ENCODE data around the gene NME4.
"Not testable (repeated sequence)": the region's sequence is repeated elsewhere in the genome, so short reads cannot be mapped to it uniquely, and the experiment has no call there.

NME4 gene

DNA sequence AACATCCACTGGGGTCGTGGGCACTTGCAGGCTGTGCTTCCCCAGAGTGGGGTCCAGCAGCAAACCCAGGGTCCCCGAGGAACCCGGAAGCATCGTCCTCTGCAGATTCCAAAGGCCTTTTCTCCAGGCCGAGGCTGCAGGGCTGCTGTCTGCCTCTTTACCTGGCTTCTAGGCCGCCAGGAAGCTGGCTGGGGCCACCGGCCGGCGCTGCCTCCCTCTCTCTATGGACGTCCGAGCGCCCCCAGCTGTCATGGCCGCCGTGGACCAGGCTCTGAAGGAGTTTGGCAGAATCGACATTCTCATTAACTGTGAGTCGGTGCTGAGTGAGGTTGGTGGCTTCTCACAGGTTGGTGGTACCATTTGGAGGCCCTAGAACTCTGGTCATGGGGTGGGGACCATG, 10.3 kb downstream of the NME4 start:
- FAIRE-seq (no peak), DNase-seq (ENCODE audit: insufficient read length, low spot score) (no peak)
- no peak for TF ChIP-seq POLR2A (IDR thresholded peaks at IDR 0.05; ENCODE audit: low read depth, low read length)

DNA sequence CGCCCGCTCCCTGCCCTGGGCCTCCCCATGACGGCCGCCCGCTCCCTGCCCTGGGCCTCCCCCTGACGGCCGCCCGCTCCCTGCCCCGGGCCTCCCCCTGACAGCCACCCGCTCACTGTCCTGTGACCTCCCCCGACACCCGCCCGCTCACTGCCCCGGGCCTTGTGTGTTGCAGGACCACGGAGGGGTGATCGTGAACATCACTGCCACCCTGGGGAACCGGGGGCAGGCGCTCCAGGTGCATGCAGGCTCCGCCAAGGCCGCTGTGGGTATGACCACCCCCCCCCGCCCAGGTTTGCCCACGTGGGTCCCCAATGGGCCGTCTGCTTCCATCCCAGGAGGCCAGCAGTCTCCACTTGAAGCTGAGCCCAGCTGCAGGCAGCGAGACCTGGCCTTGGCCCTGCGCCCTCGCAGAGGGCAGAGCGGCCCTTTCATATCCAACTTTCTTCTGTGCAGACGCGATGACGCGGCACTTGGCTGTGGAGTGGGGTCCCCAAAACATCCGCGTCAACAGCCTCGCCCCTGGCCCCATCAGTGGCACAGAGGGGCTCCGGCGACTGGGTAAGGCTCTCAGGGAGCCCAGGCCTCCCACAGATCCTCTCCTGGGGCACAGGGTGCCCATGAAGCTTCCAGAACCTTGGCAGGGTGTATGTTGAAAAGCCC, 13.6 kb downstream of the NME4 start:
- no peak for TF ChIP-seq POLR2A (IDR thresholded peaks at IDR 0.05; ENCODE audit: low read depth, low read length)
- no peak for FAIRE-seq
- DNase-seq (ENCODE audit: insufficient read length, low spot score) = no peak

GRCh38 chr16:411576-412265, 14.7 kb downstream of the NME4 start:
- no peak for DNase-seq (ENCODE audit: insufficient read length, low spot score)
- FAIRE-seq = no peak
- TF ChIP-seq POLR2A (IDR thresholded peaks at IDR 0.05; ENCODE audit: low read depth, low read length) = no peak

DNA sequence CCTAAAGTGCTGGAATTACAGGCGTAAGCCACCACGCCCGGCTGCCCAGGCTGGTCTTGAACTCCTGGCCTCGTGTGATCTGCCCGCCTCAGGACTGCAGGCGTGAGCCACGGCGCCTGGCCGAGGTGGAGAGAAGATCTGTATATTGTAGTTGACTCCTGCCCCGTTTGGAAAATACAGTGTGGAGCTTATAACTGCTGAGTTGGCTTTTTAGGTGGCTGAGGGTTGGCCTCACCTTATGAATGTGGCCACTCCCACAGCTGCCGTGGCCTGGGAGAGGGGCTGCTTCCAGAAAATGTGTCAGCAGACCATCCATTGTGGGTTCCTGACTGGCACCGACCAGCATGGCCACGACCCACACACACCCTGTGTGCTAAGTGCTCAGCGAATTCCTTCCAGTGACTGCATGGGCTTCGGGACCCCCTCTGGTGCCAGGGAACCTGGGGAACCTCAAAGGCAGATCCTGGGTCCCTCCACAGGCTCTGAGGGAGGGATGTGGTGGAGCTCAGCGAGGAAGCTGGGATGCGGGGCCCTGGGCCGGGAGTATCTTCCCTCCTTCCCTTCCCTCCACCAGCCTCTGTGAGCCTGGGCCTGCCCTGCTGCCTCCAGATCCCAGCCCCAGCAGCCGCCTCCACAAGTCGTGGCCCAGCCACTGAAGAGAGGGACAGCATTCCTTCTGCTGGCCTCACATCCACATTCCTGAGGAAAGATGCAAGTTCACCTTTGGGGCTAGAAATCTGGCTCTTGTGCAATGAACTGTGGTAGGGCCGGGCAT, 17.6 kb downstream of the NME4 start:
- TF ChIP-seq POLR2A (IDR thresholded peaks at IDR 0.05; ENCODE audit: low read depth, low read length) = no peak
- FAIRE-seq (no peak), DNase-seq (ENCODE audit: insufficient read length, low spot score) (no peak)

GRCh38 chr16:415170-415498, 18.1 kb downstream of the NME4 start:
- FAIRE-seq; DNase-seq (ENCODE audit: insufficient read length, low spot score): not testable (repeated sequence)

GRCh38 chr16:422179-422578, 25.2 kb downstream of the NME4 start:
- DNase-seq (ENCODE audit: insufficient read length, low spot score) = not testable (repeated sequence)

DNA sequence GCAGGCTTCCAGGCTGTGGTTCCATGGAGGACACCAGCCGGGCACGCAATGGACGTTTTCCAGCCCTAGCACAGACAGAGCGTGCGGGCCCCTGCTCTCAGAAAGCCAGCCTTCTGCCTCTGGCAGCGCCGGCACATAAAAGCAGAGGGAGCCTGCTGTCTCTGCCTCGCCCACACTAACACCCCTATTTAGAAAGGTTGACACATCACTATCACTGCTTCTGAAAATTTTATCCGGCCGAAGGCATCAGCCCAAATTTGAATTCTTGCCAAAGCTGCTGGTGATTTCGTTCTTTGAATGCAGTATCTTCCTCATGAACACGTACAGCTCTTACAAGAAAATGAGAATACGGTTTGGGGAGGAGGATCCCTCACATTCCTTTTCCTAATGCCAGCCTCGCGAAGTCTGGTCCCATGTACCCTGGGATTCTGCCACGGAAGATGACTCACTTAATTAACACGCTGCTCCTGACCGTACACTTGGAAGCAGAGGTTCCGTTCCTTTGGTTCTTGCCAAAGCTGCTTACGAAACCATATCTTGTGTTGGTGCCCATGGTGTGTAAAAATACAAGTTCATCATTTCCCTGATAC, 27.1 kb downstream of the NME4 start:
- TF ChIP-seq POLR2A (IDR thresholded peaks at IDR 0.05; ENCODE audit: low read depth, low read length) = no peak
- DNase-seq (ENCODE audit: insufficient read length, low spot score) (peak; percentile 92), FAIRE-seq (peak; percentile 94)

More at GRCh38 chr16:422179-422578, 25.2 kb downstream of the NME4 start:
- FAIRE-seq = not testable (repeated sequence)

GRCh38 chr16:424623-425081, 27.7 kb downstream of the NME4 start:
- no peak for FAIRE-seq
- TF ChIP-seq POLR2A (IDR thresholded peaks at IDR 0.05; ENCODE audit: low read depth, low read length) = no peak
- DNase-seq (ENCODE audit: insufficient read length, low spot score) = peak; percentile 44

GRCh38 chr16:425082-425718, 28.2 kb downstream of the NME4 start, which contains the start of gene RAB11FIP3:
TSS of gene RAB11FIP3 (plus strand) at chr16:425649. CDS start at chr16:426007, 358 bp downstream.
- FAIRE-seq = no peak

GRCh38 chr16:425740-426114, 28.7 kb downstream of the NME4 start:
- DNase-seq (ENCODE audit: insufficient read length, low spot score) (no peak), FAIRE-seq (no peak)
- TF ChIP-seq POLR2A (IDR thresholded peaks at IDR 0.05; ENCODE audit: low read depth, low read length) = no peak

More at GRCh38 chr16:425082-425718, 28.2 kb downstream of the NME4 start, which contains the start of gene RAB11FIP3:
- peak; percentile 92 for DNase-seq (ENCODE audit: insufficient read length, low spot score)
- peak; percentile 76 for TF ChIP-seq POLR2A (IDR thresholded peaks at IDR 0.05; ENCODE audit: low read depth, low read length)

GRCh38 chr16:426115-426905, 29.3 kb downstream of the NME4 start:
- no peak for DNase-seq (ENCODE audit: insufficient read length, low spot score)
- no peak for FAIRE-seq
- no peak for TF ChIP-seq POLR2A (IDR thresholded peaks at IDR 0.05; ENCODE audit: low read depth, low read length)

GRCh38 chr16:426906-427249, 29.9 kb downstream of the NME4 start:
- FAIRE-seq = no peak
- TF ChIP-seq POLR2A (IDR thresholded peaks at IDR 0.05; ENCODE audit: low read depth, low read length) = no peak
- no peak for DNase-seq (ENCODE audit: insufficient read length, low spot score)

DNA sequence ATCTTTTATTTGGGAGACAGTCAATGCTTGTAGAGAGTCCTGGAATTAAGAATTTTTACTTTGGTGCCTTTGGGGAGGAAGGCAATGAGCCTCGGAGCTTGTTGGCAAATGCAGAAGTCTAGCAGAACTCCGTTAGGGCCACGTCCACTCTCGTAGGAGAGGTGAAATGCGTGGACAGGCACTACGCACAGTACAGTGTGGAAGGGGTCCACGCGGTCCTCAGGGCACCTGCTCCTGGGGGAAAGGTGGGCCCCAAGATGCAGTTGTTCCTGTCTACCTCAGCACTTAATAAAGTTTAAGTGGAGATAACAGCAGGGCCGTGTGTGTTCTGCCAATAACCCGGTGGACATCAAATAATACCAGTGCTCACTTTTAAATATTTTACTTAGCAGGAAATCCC, 30.3 kb downstream of the NME4 start:
- TF ChIP-seq POLR2A (IDR thresholded peaks at IDR 0.05; ENCODE audit: low read depth, low read length) = no peak
- DNase-seq (ENCODE audit: insufficient read length, low spot score) (no peak), FAIRE-seq (no peak)
